Stimulated activated CD8-positive, alpha-beta memory T cell treated with anti-CD3 and anti-CD28 coated beads, Interleukin-12 subunit alpha, Interleukin-12 subunit beta, amount 100 ng/mL, for 1 hour (primary cell): ENCODE data around the gene HNRNPK.
A peak's percentile ranks its signal among the peaks of the same experiment; 100 is the strongest.

ENCODE experiments used
- DNase-seq: peaks from one replicate; pipeline ENCODE4 v3.0.0-alpha.2; 2020; ENCODE audit warnings: low read depth

HNRNPK gene

GRCh38 chr9:83979812-83980394 lies at the start of gene HNRNPK:
Gene HNRNPK, minus strand, starts transcription at chr9:83980215. Its CDS starts 1,963 bp downstream, at chr9:83978252.
- peak; percentile 99 for DNase-seq

GRCh38 chr9:84027201-84027600 lies 47.2 kb upstream of the HNRNPK start:
- DNase-seq: no peak

GRCh38 chr9:84024041-84024575 lies 44.1 kb upstream of the HNRNPK start:
- no peak for DNase-seq

- DNase-seq: no peak
These were observed 27.6 kb upstream of the HNRNPK start for GRCh38 chr9:84007662-84008061.

GRCh38 chr9:84003246-84003645 lies 23.2 kb upstream of the HNRNPK start:
- no peak for DNase-seq

GRCh38 chr9:84002344-84002743 lies 22.3 kb upstream of the HNRNPK start:
- no peak for DNase-seq

GRCh38 chr9:84001621-84002020 lies 21.6 kb upstream of the HNRNPK start:
- no peak for DNase-seq

- no peak for DNase-seq
These were observed 20.2 kb upstream of the HNRNPK start for GRCh38 chr9:84000186-84000585.

GRCh38 chr9:83999141-83999918 lies 19.3 kb upstream of the HNRNPK start:
- DNase-seq: no peak

- no peak for DNase-seq
These were observed 16.1 kb upstream of the HNRNPK start for GRCh38 chr9:83996126-83996525.

GRCh38 chr9:83992901-83993300 lies 12.9 kb upstream of the HNRNPK start:
- DNase-seq: no peak

GRCh38 chr9:83992407-83992806 lies 12.4 kb upstream of the HNRNPK start:
- no peak for DNase-seq

GRCh38 chr9:83991355-83991754 lies 11.3 kb upstream of the HNRNPK start:
- DNase-seq: no peak

- no peak for DNase-seq
These were observed 8.4 kb upstream of the HNRNPK start for GRCh38 chr9:83988411-83988810.

- DNase-seq: no peak
These were observed 7.4 kb upstream of the HNRNPK start for GRCh38 chr9:83987402-83987791.

GRCh38 chr9:83986765-83987401 lies 6.9 kb upstream of the HNRNPK start:
- DNase-seq: no peak

- no peak for DNase-seq
These were observed 6.2 kb upstream of the HNRNPK start for GRCh38 chr9:83986195-83986594.

- no peak for DNase-seq
These were observed 1.3 kb upstream of the HNRNPK start for GRCh38 chr9:83981126-83981871.

- DNase-seq: peak; percentile 99
These were observed 545 bp upstream of the HNRNPK start, which contains the start of gene RMI1 for GRCh38 chr9:83980395-83981125. Gene RMI1, plus strand, starts transcription at chr9:83980805. Its CDS starts 20,182 bp downstream, at chr9:84000987.

GRCh38 chr9:83978992-83979811 lies 813 bp downstream of the HNRNPK start:
- DNase-seq: peak; percentile 79

GRCh38 chr9:83977196-83977595 lies 2.8 kb downstream of the HNRNPK start:
- no peak for DNase-seq
